ENCODE results near the gene DIS3L2.
"Not testable (repeated sequence)": the region's sequence is repeated elsewhere in the genome, so short reads cannot be mapped to it uniquely, and the experiment has no call there.

DIS3L2 gene

DNA sequence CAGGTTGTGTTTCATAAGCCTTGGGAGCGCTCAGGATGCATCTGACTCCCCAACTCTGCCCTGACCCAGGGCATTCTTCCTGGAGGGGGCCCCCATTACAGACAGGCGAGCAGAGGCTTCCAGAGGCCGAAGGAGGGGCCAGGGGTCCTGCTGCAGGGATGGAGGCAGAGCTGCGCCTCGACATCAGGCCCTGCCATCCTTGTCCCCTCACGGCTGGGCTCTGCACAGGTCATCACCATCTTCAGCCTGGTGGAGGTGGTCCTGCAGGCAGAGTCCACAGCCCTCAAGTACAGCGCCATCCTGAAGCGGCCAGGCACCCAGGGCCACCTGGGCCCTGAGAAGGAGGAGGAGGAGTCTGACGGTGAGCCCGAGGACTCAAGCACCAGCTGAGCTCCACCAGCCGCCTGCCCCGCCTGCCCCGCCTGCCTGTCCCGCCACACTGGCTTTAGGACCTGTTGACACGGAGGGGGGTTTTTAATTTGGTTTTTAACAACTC lies 374.8 kb downstream of the DIS3L2 start:
- H3K4me3 ChIP-seq (ENCODE audit: severe bottlenecking), result no peak overlapping the region
- TF ChIP-seq, protein P1, sequence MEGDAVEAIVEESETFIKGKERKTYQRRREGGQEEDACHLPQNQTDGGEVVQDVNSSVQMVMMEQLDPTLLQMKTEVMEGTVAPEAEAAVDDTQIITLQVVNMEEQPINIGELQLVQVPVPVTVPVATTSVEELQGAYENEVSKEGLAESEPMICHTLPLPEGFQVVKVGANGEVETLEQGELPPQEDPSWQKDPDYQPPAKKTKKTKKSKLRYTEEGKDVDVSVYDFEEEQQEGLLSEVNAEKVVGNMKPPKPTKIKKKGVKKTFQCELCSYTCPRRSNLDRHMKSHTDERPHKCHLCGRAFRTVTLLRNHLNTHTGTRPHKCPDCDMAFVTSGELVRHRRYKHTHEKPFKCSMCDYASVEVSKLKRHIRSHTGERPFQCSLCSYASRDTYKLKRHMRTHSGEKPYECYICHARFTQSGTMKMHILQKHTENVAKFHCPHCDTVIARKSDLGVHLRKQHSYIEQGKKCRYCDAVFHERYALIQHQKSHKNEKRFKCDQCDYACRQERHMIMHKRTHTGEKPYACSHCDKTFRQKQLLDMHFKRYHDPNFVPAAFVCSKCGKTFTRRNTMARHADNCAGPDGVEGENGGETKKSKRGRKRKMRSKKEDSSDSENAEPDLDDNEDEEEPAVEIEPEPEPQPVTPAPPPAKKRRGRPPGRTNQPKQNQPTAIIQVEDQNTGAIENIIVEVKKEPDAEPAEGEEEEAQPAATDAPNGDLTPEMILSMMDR (IDR thresholded peaks at IDR 0.05; ENCODE audit: poor library complexity, severe bottlenecking), result no peak

DNA sequence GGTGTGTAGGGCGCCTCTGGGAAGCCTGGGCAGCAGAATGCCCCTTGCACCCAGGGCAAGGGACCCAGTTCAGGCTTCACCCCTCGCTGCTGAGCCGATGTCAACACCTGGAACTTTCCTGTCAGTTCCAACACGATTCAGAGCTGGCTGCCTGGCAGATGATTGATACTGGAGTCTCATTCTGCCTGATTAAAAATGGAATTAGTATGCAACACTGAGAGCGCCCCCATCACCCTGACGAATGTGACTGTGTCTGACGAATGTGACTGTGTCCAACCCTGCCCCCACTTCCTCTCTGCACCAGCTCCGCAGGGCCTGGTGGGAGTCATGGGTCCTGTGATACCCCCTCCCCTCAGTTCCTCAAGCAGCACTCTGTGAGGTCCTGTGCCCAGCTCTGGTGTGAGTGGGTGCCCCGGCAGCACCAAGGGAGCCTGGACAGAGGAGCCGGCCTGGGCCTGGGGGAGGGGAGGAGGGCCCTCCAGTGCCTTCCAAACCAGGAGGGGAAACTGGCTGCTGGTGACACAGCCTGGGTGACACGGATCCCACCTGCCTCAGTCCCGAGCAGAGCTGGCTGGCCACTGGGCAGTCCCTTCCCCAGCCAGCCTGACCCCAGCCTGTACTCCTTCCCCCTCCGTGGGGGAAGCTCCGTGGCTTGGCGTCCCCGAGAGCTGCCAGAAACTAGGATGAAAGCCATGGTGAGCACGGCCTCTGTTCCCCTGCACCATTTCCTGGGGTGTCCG lies 375.6 kb downstream of the DIS3L2 start:
- Histone ChIP-seq H3K9me3 (ENCODE audit: severe bottlenecking) (no peaks in the 10 kb centered on the region), H3K36me3 (ENCODE audit: low read depth) (no peaks in the 10 kb centered on the region), H3K4me3 (ENCODE audit: severe bottlenecking) (no peak overlapping the region), H3K27me3 (ENCODE audit: insufficient read depth, poor library complexity, severe bottlenecking) (no peaks in the 10 kb centered on the region), H3K27ac (ENCODE audit: poor library complexity, severe bottlenecking) (no peak overlapping the region), H3K4me1 (ENCODE audit: insufficient read depth, poor library complexity, severe bottlenecking) (no peaks in the 10 kb centered on the region)
- ATAC-seq (ENCODE audit: low read depth) (no peak), DNase-seq (ENCODE audit: low spot score) (peak; percentile 23)
- TF ChIP-seq, protein P1 (IDR thresholded peaks at IDR 0.05; ENCODE audit: poor library complexity, severe bottlenecking), result no peak

More for the DNA sequence above, 374.8 kb downstream of the DIS3L2 start:
- ATAC-seq (ENCODE audit: low read depth) (no peak), DNase-seq (ENCODE audit: low spot score) (peak; percentile 32)
- H3K36me3 ChIP-seq (ENCODE audit: low read depth), result no peaks in the 10 kb centered on the region
- H3K27me3 ChIP-seq (ENCODE audit: insufficient read depth, poor library complexity, severe bottlenecking), result no peaks in the 10 kb centered on the region
- H3K27ac ChIP-seq (ENCODE audit: poor library complexity, severe bottlenecking), result no peak overlapping the region
- H3K9me3 ChIP-seq (ENCODE audit: severe bottlenecking), result no peaks in the 10 kb centered on the region
- no peaks in the 10 kb centered on the region for H3K4me1 ChIP-seq (ENCODE audit: insufficient read depth, poor library complexity, severe bottlenecking)

DNA sequence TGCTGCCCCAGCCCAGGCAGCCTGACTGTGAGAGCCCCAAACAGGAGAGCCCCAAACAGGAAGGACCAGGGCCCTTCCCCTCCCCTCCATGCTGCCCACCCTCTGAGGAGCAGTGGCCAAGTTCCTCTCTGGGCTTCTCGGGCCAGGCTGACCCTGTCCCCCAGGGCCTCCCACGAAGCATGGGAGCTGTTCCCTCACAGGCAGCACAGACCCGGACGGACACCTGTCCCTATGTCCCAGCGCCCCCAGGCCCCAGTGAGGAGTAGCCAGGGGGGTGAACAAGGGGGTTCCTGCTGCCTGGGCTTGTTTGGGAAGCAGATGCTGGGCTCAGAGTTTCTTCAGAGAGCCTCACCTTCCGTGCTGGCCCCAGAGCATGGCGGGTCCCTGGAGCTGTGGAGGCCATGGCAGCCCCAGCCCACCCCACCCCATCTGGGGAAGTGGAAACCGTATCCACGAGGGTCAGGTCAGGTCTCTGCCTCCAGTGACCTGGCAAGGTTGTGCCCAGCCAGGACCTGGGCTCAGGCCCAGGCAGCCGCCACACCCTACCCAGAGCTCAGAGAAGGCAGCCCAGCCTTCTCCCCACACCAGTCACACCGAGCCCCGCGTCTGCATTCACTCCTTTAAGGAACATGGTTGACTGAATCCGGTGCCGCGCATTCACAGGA lies 376.7 kb downstream of the DIS3L2 start:
- not testable (repeated sequence) for H3K4me3 ChIP-seq (ENCODE audit: severe bottlenecking); H3K27ac ChIP-seq (ENCODE audit: poor library complexity, severe bottlenecking); H3K27me3 ChIP-seq (ENCODE audit: insufficient read depth, poor library complexity, severe bottlenecking); H3K36me3 ChIP-seq (ENCODE audit: low read depth); H3K4me1 ChIP-seq (ENCODE audit: insufficient read depth, poor library complexity, severe bottlenecking); H3K9me3 ChIP-seq (ENCODE audit: severe bottlenecking); ATAC-seq (ENCODE audit: low read depth)
- peak; percentile 19 for DNase-seq (ENCODE audit: low spot score)

DNA sequence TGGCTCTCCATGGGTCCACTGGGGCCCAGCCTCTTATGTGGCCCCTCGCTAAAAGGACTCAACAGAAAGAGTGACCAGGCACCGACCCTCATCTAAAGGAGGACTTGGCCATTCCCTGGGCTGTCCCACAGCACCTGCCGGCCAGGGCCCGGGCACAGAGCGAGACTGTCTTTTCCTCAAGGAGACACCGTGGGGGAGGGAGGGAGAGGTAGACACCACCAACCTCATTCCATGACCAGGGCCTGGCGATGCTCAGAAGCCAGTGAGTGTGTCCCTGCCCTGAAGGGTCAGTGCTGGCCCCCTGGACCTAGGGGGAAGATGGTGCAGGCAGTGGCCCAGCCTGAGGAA lies 377.2 kb downstream of the DIS3L2 start:
- H3K4me3 ChIP-seq (ENCODE audit: severe bottlenecking), result no peak overlapping the region
- TF ChIP-seq, protein P1 (IDR thresholded peaks at IDR 0.05; ENCODE audit: poor library complexity, severe bottlenecking), result no peak
- no peaks in the 10 kb centered on the region for H3K9me3 ChIP-seq (ENCODE audit: severe bottlenecking)
- H3K36me3 ChIP-seq (ENCODE audit: low read depth), result no peaks in the 10 kb centered on the region
- no peak overlapping the region for H3K27ac ChIP-seq (ENCODE audit: poor library complexity, severe bottlenecking)
- ATAC-seq (ENCODE audit: low read depth), result no peak
- peak; percentile 26 for DNase-seq (ENCODE audit: low spot score)
- H3K4me1 ChIP-seq (ENCODE audit: insufficient read depth, poor library complexity, severe bottlenecking), result no peaks in the 10 kb centered on the region
- H3K27me3 ChIP-seq (ENCODE audit: insufficient read depth, poor library complexity, severe bottlenecking), result no peaks in the 10 kb centered on the region

DNA sequence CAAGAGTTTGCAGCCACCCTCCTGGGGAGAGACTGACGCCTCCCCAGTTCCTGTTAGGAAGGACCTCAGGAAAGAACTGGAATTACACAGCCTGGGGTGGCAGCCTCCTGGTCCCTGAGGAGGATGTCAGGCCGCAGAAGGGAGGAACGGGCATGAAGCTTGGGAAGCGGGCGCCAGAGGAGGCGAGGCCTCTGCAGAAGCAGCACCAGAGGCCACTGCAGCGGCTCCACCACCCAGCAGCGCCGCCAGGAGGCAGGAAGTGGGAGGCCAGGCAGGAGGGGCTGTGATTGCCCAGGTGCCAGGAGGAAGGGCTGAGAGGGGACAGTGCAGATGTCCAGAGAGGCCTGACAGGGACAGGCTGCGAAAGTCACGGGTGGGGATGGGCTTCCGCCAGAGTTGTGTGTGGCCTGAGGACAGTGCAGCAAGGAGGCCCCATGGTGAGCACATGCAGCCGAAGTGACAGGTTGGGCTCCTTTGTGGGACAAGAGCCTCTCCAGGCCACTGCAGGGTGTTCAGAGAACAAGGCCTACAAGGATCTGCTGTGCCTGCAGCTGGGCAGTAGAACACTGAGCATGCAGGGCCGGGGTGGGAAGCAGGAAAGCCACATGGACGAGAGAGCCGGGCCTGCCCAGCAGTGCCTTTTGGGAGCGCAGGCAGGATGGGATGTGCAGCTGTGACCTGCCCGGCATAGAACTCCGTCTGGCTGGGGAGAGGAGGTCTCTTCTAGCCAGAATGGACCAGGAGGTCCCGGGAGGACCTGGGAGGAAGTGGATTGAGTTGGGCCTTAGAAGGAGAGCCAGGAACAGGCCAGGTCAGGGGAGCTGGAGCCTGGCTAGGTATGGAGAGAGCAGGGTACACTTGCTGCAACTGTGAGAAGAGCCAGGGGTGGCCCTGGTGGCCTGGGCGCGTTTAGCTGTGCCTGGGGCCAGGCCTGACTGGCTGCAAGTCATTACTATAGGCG lies 377.9 kb downstream of the DIS3L2 start:
- DNase-seq (ENCODE audit: low spot score), result peak; percentile 42
- Histone ChIP-seq H3K36me3 (ENCODE audit: low read depth) (no peaks in the 10 kb centered on the region), H3K27me3 (ENCODE audit: insufficient read depth, poor library complexity, severe bottlenecking) (peaks cover 5% of the 10 kb centered on the region), H3K9me3 (ENCODE audit: severe bottlenecking) (no peaks in the 10 kb centered on the region), H3K4me1 (ENCODE audit: insufficient read depth, poor library complexity, severe bottlenecking) (no peaks in the 10 kb centered on the region), H3K27ac (ENCODE audit: poor library complexity, severe bottlenecking) (no peak overlapping the region), H3K4me3 (ENCODE audit: severe bottlenecking) (no peak overlapping the region)
- TF ChIP-seq, protein P1 (IDR thresholded peaks at IDR 0.05; ENCODE audit: poor library complexity, severe bottlenecking), result no peak
- no peak for ATAC-seq (ENCODE audit: low read depth)
